HEK293 (cell line): ENCODE results near the gene KLHL40.

Source experiments
- CTCF ChIA-PET: fragments of 350-600 bp; formaldehyde crosslinking; extraction: SDS; loops from one replicate; lab custom pipeline; 2021; ENCODE audit warnings: antibody characterized with exemption; lab: Yijun Ruan, JAX
- POLR2A ChIA-PET: fragments of 300-600 bp; formaldehyde crosslinking; extraction: SDS; loops from one replicate; lab custom pipeline; 2020; ENCODE audit warnings: antibody characterized with exemption, inconsistent platforms; lab: Yijun Ruan, JAX
- H3K27ac ChIP-seq: fragments of 200-500 bp; sonication (Bioruptor generic); 2 replicates; pipeline ENCODE4 v1.5.1; 2014; ENCODE audit warnings: low read depth, low read length, control low read depth, inconsistent platforms; ENCODE audit errors: extremely low read depth
- H3K36me3 ChIP-seq, 2 experiments: fragments of 200-500 bp in 1 of 2; sonication (Bioruptor generic) in 1 of 2; 1 replicate in 1 of 2; 2 replicates in 1 of 2; pipeline ENCODE4 v1.5.1; 2014 to 2017; ENCODE audit warnings: inconsistent platforms in 2 of 2, low read length in 2 of 2; ENCODE audit not compliant: control insufficient read depth in 2 of 2, insufficient read depth in 1 of 2
- H3K4me1 ChIP-seq: fragments of 200-500 bp; sonication (Bioruptor generic); 2 replicates; pipeline ENCODE4 v1.5.1; 2014; ENCODE audit warnings: mild to moderate bottlenecking, low read length, inconsistent platforms; ENCODE audit not compliant: control insufficient read depth, insufficient read depth
- H3K4me3 ChIP-seq: 2 replicates; pipeline ENCODE4 v1.5.1; 2011; ENCODE audit warnings: low read depth, mild to moderate bottlenecking, control low read depth, low read length, moderate library complexity
- H3K9me3 ChIP-seq: fragments of 200-500 bp; sonication (Bioruptor generic); 2 replicates; pipeline ENCODE4 v1.5.1; 2014; ENCODE audit warnings: low read depth, low read length, inconsistent platforms; ENCODE audit not compliant: control insufficient read depth, insufficient read depth
- AEBP2 ChIP-seq: fragments of 450-650 bp; formaldehyde crosslinking; IDR thresholded peaks from 2 replicates; pipeline ENCODE4 v1.5.1; 2016; ENCODE audit warnings: missing biosample characterization, missing genetic modification characterization, borderline replicate concordance
- BCL6B ChIP-seq: fragments of 450-650 bp; formaldehyde crosslinking; IDR thresholded peaks from 2 replicates; pipeline ENCODE4 v1.5.1; 2017; ENCODE audit warnings: missing biosample characterization, missing genetic modification characterization
- GLI2 ChIP-seq: fragments of 450-650 bp; formaldehyde crosslinking; IDR thresholded peaks from 2 replicates; pipeline ENCODE4; 2017; ENCODE audit warnings: missing biosample characterization, missing genetic modification characterization, low read depth, borderline replicate concordance
- GLIS2 ChIP-seq: fragments of 450-650 bp; formaldehyde crosslinking; IDR thresholded peaks from 2 replicates; pipeline ENCODE4 v1.5.1; 2016; ENCODE audit warnings: missing biosample characterization, missing genetic modification characterization
- OVOL3 ChIP-seq: fragments of 450-650 bp; formaldehyde crosslinking; IDR thresholded peaks from 2 replicates; pipeline ENCODE4 v1.5.1; 2016; ENCODE audit warnings: missing biosample characterization, missing genetic modification characterization
- ZBTB11 ChIP-seq: fragments of 450-650 bp; formaldehyde crosslinking; conservative IDR thresholded peaks from 2 replicates; pipeline ENCODE4 v1.5.1; 2016; ENCODE audit warnings: low read depth, missing biosample characterization, missing genetic modification characterization
- ZFP3 ChIP-seq: fragments of 450-650 bp; formaldehyde crosslinking; IDR thresholded peaks from 2 replicates; pipeline ENCODE4 v1.5.1; 2016; ENCODE audit warnings: low read depth, missing biosample characterization, missing genetic modification characterization
- ZNF133 ChIP-seq: fragments of 450-650 bp; formaldehyde crosslinking; IDR thresholded peaks from 2 replicates; pipeline ENCODE4 v1.5.1; 2016; ENCODE audit warnings: missing biosample characterization, missing genetic modification characterization
- ZNF146 ChIP-seq: fragments of 450-650 bp; formaldehyde crosslinking; IDR thresholded peaks from 2 replicates; pipeline ENCODE4 v1.5.1; 2016; ENCODE audit warnings: missing biosample characterization, missing genetic modification characterization
- ZNF16 ChIP-seq: fragments of 450-650 bp; formaldehyde crosslinking; IDR thresholded peaks from 2 replicates; pipeline ENCODE4 v1.5.1; 2016; ENCODE audit warnings: low read depth, missing biosample characterization, missing genetic modification characterization
- ZNF280D ChIP-seq: fragments of 450-650 bp; formaldehyde crosslinking; IDR thresholded peaks from 2 replicates; pipeline ENCODE4 v1.5.1; 2016; ENCODE audit warnings: missing biosample characterization, missing genetic modification characterization
- ZNF311 ChIP-seq: fragments of 450-650 bp; formaldehyde crosslinking; IDR thresholded peaks from 2 replicates; pipeline ENCODE4 v1.5.1; 2017; ENCODE audit warnings: missing biosample characterization, missing genetic modification characterization, borderline replicate concordance
- ZNF354C ChIP-seq: fragments of 450-650 bp; formaldehyde crosslinking; IDR thresholded peaks from 2 replicates; pipeline ENCODE4 v1.5.1; 2016; ENCODE audit warnings: missing biosample characterization, missing genetic modification characterization, low read depth, borderline replicate concordance
- ZNF398 ChIP-seq: fragments of 450-650 bp; formaldehyde crosslinking; IDR thresholded peaks from 2 replicates; pipeline ENCODE4 v1.5.1; 2017; ENCODE audit warnings: missing biosample characterization, missing genetic modification characterization
- ZNF544 ChIP-seq: fragments of 450-650 bp; formaldehyde crosslinking; IDR thresholded peaks from 2 replicates; pipeline ENCODE4 v1.5.0; 2017; ENCODE audit warnings: missing biosample characterization, missing genetic modification characterization
- ZNF549 ChIP-seq: fragments of 450-650 bp; IDR thresholded peaks from 2 replicates; pipeline ENCODE4 v1.5.1; 2018; ENCODE audit warnings: missing biosample characterization, missing genetic modification characterization, mild to moderate bottlenecking, inconsistent platforms, moderate library complexity
- ZNF621 ChIP-seq: fragments of 450-650 bp; formaldehyde crosslinking; IDR thresholded peaks from 2 replicates; pipeline ENCODE4 v1.5.1; 2017; ENCODE audit warnings: missing biosample characterization, missing genetic modification characterization
- ZNF623 ChIP-seq: fragments of 450-650 bp; formaldehyde crosslinking; IDR thresholded peaks from 2 replicates; pipeline ENCODE4 v1.5.1; 2016; ENCODE audit warnings: missing biosample characterization, missing genetic modification characterization
- ZNF624 ChIP-seq: fragments of 450-650 bp; formaldehyde crosslinking; IDR thresholded peaks from 2 replicates; pipeline ENCODE4 v1.5.1; 2017; ENCODE audit warnings: missing biosample characterization, missing genetic modification characterization
- ZNF692 ChIP-seq: fragments of 450-650 bp; formaldehyde crosslinking; IDR thresholded peaks from 2 replicates; pipeline ENCODE4 v1.5.1; 2016; ENCODE audit warnings: missing biosample characterization, missing genetic modification characterization
- ZNF776 ChIP-seq: fragments of 450-650 bp; formaldehyde crosslinking; IDR thresholded peaks from 2 replicates; pipeline ENCODE4 v1.5.0; 2017; ENCODE audit warnings: missing biosample characterization, missing genetic modification characterization, borderline replicate concordance
- ZSCAN23 ChIP-seq: fragments of 450-650 bp; formaldehyde crosslinking; IDR thresholded peaks from 2 replicates; pipeline ENCODE4 v1.5.1; 2016; ENCODE audit warnings: missing biosample characterization, missing genetic modification characterization

KLHL40 gene

GRCh38 chr3:42689421-42690014, 4.2 kb downstream of the KLHL40 start (continued):
- TF ChIP-seq ZNF692 (tag by site-specific recombination) (no peak), ZNF146 (no peak), ZNF621 (tag by site-specific recombination) (no peak), BCL6B (tag by site-specific recombination) (no peak), ZNF280D (tag by site-specific recombination) (no peak), ZNF311 (no peak), GLIS2 (tag by site-specific recombination) (no peak), ZNF133 (tag by site-specific recombination) (no peak), ZNF544 (tag by site-specific recombination) (no peak), OVOL3 (tag by site-specific recombination) (no peak)

GRCh38 chr3:42690191-42690590, 4.9 kb downstream of the KLHL40 start:
- no peak overlapping the region for H3K27ac ChIP-seq
- ChIA-PET CTCF (no interaction called here), POLR2A (no interaction called here)
- no peaks in the 10 kb centered on the region for H3K36me3 ChIP-seq
- TF ChIP-seq GLI2 (tag by site-specific recombination) (no peak), ZNF16 (tag by site-specific recombination) (no peak), ZFP3 (tag by site-specific recombination) (no peak), ZSCAN23 (tag by site-specific recombination) (no peak), AEBP2 (tag by site-specific recombination) (no peak), ZNF624 (tag by site-specific recombination) (no peak), ZNF549 (tag by site-specific recombination) (no peak), ZNF776 (tag by site-specific recombination) (no peak), ZNF398 (tag by site-specific recombination) (no peak), ZNF354C (tag by site-specific recombination) (no peak), ZBTB11 (tag by site-specific recombination) (no peak), ZNF623 (no peak)
- H3K4me1 ChIP-seq, result no peaks in the 10 kb centered on the region
- no peaks in the 10 kb centered on the region for H3K9me3 ChIP-seq
- no peak overlapping the region for H3K4me3 ChIP-seq
